Left ventricle myocardium inferior (tissue), 1 donor: ENCODE measurements around the gene PPP1R37. TPM values are rescaled to one million over a fixed set of nuclear protein-coding genes. Genes with fewer than 3 reads are reported as not detected.

ENCODE experiments used
- DNase-seq: peaks from one replicate; pipeline ENCODE4 v3.0.0-alpha.2; 2020
- H3K27ac ChIP-seq: fragments of 200-600 bp; replicated peaks from 2 replicates; pipeline ENCODE4 v1.8.0; 2021
- H3K27me3 ChIP-seq: fragments of 200-600 bp; 2 replicates; pipeline ENCODE4 v1.8.0; 2021; ENCODE audit warnings: low read depth
- H3K36me3 ChIP-seq: fragments of 200-600 bp; 2 replicates; pipeline ENCODE4 v1.8.0; 2021
- H3K4me1 ChIP-seq: fragments of 200-600 bp; 2 replicates; pipeline ENCODE4 v1.8.0; 2021
- H3K4me3 ChIP-seq: fragments of 200-600 bp; 2 replicates; pipeline ENCODE4 v1.8.0; 2021; ENCODE audit warnings: mild to moderate bottlenecking, moderate library complexity
- H3K9me3 ChIP-seq: fragments of 200-600 bp; replicated peaks from 2 replicates; pipeline ENCODE4 v1.8.0; 2021
- CTCF ChIP-seq: fragments of 200-600 bp; IDR thresholded peaks from 2 replicates; pipeline ENCODE4 v1.8.0; 2021; ENCODE audit warnings: antibody characterized with exemption, mild to moderate bottlenecking, borderline replicate concordance
- intact Hi-C: fragments of 100-400 bp; cut with micrococcal nuclease; formaldehyde crosslinking; loops from one replicate; pipeline ENCODE4 v1.11.0; 2022
- total RNA-seq: library from RNA; stranded (reverse); fragmentation: NEBNext Ultra II Directional; extraction: Animal tissue kit (Norgen Biotek cat#: 25700); gene quantifications from one replicate; pipeline ENCODE4 v1.2.1, GENCODE V29; 2021
- donor health status: DM: no; HTN: yes; CAD: no; lungs with severe emphysema.

PPP1R37 gene
- total RNA-seq, 1 donor from 2014 or later: 15.9 TPM

GRCh38 chr19:45058622-45059159 lies 34.3 kb upstream of the PPP1R37 start:
- intact Hi-C loops: no loop called here
- Histone ChIP-seq H3K4me1 (peaks cover 5% of the 10 kb centered on the region), H3K27me3 (no peaks in the 10 kb centered on the region), H3K36me3 (peaks cover 100% of the 10 kb centered on the region), H3K9me3 (no peaks in the 10 kb centered on the region), H3K4me3 (no peak overlapping the region), H3K27ac (no peak overlapping the region)
- DNase-seq: no peak
- no peak for TF ChIP-seq CTCF

GRCh38 chr19:45059258-45059965 lies 33.6 kb upstream of the PPP1R37 start:
- peak; percentile 83 for TF ChIP-seq CTCF
- intact Hi-C loops: no loop called here
- Histone ChIP-seq H3K27me3 (no peaks in the 10 kb centered on the region), H3K4me1 (no peaks in the 10 kb centered on the region), H3K4me3 (no peak overlapping the region), H3K9me3 (no peaks in the 10 kb centered on the region), H3K27ac (no peak overlapping the region), H3K36me3 (peaks cover 100% of the 10 kb centered on the region)
- peak; percentile 53 for DNase-seq

- H3K27ac ChIP-seq: no peak overlapping the region
- intact Hi-C loops: no loop called here
- no peak for TF ChIP-seq CTCF
- no peaks in the 10 kb centered on the region for H3K27me3 ChIP-seq
- no peaks in the 10 kb centered on the region for H3K4me1 ChIP-seq
- DNase-seq: no peak
- no peak overlapping the region for H3K4me3 ChIP-seq
- no peaks in the 10 kb centered on the region for H3K9me3 ChIP-seq
- peaks cover 99% of the 10 kb centered on the region for H3K36me3 ChIP-seq
Measured at GRCh38 chr19:45061965-45062364, 31.0 kb upstream of the PPP1R37 start.

GRCh38 chr19:45063851-45064801 lies 28.9 kb upstream of the PPP1R37 start:
- DNase-seq: no peak

More at GRCh38 chr19:45063851-45064801, 28.9 kb upstream of the PPP1R37 start:
- no peaks in the 10 kb centered on the region for H3K4me1 ChIP-seq
- H3K36me3 ChIP-seq: peaks cover 99% of the 10 kb centered on the region
- H3K27ac ChIP-seq: no peak overlapping the region
- no peaks in the 10 kb centered on the region for H3K9me3 ChIP-seq
- intact Hi-C loops: no loop called here
- H3K4me3 ChIP-seq: no peak overlapping the region
- no peaks in the 10 kb centered on the region for H3K27me3 ChIP-seq
- no peak for TF ChIP-seq CTCF
